Prostate gland (tissue), 2 donors: ENCODE measurements around the gene PRDM7. TPM values are rescaled to one million over a fixed set of nuclear protein-coding genes. Genes with fewer than 3 reads are reported as not detected.
"Not testable (repeated sequence)": the region's sequence is repeated elsewhere in the genome, so short reads cannot be mapped to it uniquely, and the experiment has no call there.

ENCODE experiments used
- DNase-seq: peaks from one replicate; pipeline ENCODE4 v3.0.0-alpha.2; 2019; ENCODE audit warnings: low spot score
- H3K27ac ChIP-seq, 2 donors: fragments of 200-600 bp; sonication (generic); 2 replicates each; pipeline ENCODE4 v1.5.1; 2017 to 2019
- H3K27me3 ChIP-seq: fragments of 200-600 bp; sonication (generic); replicated peaks from 2 replicates; pipeline ENCODE4 v1.5.1; 2019; ENCODE audit not compliant: insufficient read depth
- H3K36me3 ChIP-seq, 2 donors: fragments of 200-600 bp; sonication (generic); 1 replicate in 1 of 2; 2 replicates in 1 of 2; pipeline versions ENCODE4 v1.5.1 to v1.8.1; 2017 to 2019
- H3K4me1 ChIP-seq: fragments of 200-600 bp; sonication (generic); replicated peaks from 2 replicates; pipeline ENCODE4 v1.5.1; 2019
- H3K4me3 ChIP-seq, 2 donors: fragments of 200-600 bp; sonication (generic); 2 replicates each; pipeline ENCODE4 v1.5.1; 2017 to 2019
- H3K9me3 ChIP-seq: fragments of 200-600 bp; sonication (generic); 2 replicates; pipeline ENCODE4 v1.5.1; 2017
- POLR2A ChIP-seq: fragments of 450-650 bp; IDR thresholded peaks from one replicate; pipeline ENCODE4 v1.6.1; 2016; ENCODE audit warnings: antibody characterized with exemption, mild to moderate bottlenecking
- POLR2AphosphoS5 ChIP-seq: sonication (generic); formaldehyde crosslinking; IDR thresholded peaks from one replicate; pipeline ENCODE4 v1.6.1; 2017; ENCODE audit warnings: antibody characterized with exemption
- WGBS: methylation state at CpG from one replicate; pipeline ENCODE4 v1.1.5; 2018; 5-methylcytosine and 5-hydroxymethylcytosine counted together
- intact Hi-C: fragments of 100-400 bp; cut with DNase I; formaldehyde crosslinking; loops from one replicate; pipeline ENCODE4 v1.14.2; 2022
- total RNA-seq, 2 donors: library from RNA; depleted of rRNA; stranded (reverse); fragments of >200 nt; gene quantifications; one replicate each; pipeline ENCODE4 v1.1.0, GENCODE V29; 2016
- TF ChIP-seq, protein P1 (sequence below), 4 experiments: fragments of 200-600 bp in 2 of 4; fragments of 450-650 bp in 2 of 4; sonication (generic) in 2 of 4; IDR thresholded peaks; 1 replicate in 3 of 4; 2 replicates in 1 of 4; pipeline ENCODE4 v1.5.1; 2016 to 2019; ENCODE audit warnings: antibody characterized with exemption in 4 of 4, mild to moderate bottlenecking in 2 of 4, moderate library complexity in 2 of 4

The PRDM7 gene
- total RNA-seq, 2 donors from 2014 or later, result 0.09 to 0.28 TPM

DNA sequence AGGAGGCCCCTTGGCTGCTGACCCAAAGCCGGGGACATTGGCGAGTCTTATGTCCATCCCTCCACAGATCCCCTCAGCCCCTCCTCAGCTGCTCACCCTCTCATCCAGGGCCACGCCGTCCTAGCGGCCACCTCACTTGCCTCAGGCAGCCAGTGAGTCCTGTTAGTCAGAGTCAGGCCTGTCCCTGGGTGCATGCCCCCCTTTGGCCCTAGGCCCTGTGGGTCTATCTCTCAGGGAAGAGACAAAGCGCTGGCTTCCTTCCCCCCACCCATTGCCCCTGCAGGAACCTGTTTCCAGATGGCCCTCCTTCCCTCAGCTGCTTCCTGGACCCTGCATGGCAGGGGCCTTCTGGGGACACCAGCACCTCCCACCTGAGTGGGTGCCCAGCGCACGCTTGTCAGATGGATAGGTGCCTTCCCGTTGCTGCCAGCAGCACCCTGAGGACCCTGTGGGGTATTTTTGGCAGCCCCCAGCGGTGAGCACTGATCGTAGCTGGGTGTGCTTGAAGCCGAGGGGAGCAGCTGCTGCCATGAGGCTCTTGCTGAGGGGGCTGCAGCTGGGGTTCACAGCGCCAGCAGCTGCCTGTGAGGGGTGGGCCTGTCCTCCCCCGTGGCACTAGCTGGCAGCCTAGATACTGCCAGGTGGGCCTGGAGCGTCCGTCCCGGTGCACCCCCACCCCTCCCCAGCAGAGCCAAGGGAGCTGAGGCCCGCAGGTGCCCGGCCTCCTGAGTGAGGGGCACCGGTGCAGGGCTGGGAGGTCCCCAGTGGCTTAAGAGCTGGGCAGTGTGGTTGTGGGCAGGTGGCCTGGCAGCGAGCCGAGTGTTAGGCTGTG, 66.2 kb downstream of the PRDM7 start:
- intact Hi-C loops, result no loop called here

DNA sequence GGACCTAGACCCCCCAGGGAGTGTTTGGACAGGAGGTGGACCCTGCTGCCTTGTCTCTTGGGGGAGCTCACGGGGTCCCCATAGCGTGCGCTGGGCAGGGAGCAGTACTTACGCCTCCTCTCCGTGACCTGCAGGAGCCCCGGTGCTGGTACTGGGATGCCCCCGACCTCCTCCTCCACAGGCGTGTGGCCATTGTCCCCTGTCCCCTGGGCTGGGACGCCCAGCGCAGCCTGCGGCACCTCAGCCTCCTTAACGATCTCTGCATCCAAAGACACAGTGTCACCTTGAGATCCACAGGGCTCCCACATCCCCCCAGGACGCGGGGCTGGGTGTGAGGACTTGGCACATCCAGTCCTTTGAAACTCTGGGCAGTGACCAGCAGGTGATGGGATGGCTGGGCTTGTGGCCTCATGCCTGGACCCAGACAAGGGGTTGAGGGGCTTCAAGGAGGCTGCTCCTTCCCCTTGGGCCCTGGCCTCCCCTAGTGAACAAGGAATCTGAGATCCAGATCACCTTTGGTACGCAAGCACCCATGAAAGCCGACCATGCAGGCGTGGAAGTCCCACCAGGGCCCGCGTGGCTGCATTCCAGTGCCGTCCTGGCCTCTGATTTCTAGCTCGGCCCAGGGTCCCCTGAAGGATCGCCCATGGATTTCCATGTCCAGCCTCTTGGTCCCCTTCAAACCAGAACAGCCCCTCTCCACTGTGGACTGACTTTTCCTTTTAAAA, 67.8 kb downstream of the PRDM7 start:
- TF ChIP-seq POLR2A (no peak), POLR2AphosphoS5 (no peak)
- TF ChIP-seq, protein P1, sequence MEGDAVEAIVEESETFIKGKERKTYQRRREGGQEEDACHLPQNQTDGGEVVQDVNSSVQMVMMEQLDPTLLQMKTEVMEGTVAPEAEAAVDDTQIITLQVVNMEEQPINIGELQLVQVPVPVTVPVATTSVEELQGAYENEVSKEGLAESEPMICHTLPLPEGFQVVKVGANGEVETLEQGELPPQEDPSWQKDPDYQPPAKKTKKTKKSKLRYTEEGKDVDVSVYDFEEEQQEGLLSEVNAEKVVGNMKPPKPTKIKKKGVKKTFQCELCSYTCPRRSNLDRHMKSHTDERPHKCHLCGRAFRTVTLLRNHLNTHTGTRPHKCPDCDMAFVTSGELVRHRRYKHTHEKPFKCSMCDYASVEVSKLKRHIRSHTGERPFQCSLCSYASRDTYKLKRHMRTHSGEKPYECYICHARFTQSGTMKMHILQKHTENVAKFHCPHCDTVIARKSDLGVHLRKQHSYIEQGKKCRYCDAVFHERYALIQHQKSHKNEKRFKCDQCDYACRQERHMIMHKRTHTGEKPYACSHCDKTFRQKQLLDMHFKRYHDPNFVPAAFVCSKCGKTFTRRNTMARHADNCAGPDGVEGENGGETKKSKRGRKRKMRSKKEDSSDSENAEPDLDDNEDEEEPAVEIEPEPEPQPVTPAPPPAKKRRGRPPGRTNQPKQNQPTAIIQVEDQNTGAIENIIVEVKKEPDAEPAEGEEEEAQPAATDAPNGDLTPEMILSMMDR (IDR thresholded peaks at IDR 0.05), result no peak
- no peaks in the 10 kb centered on the region for H3K36me3 ChIP-seq
- intact Hi-C loops, result no loop called here
- no peak overlapping the region for H3K27ac ChIP-seq
- WGBS, result 79% methylated on average over 19 of the region's 22 CpGs
- no peaks in the 10 kb centered on the region for H3K4me1 ChIP-seq
- no peaks in the 10 kb centered on the region for H3K27me3 ChIP-seq
- no peak overlapping the region for H3K4me3 ChIP-seq
- H3K9me3 ChIP-seq, result no peaks in the 10 kb centered on the region
- no peak for DNase-seq

More for the DNA sequence above, 66.2 kb downstream of the PRDM7 start:
- Histone ChIP-seq H3K9me3 (no peaks in the 10 kb centered on the region), H3K27me3 (no peaks in the 10 kb centered on the region), H3K4me1 (no peaks in the 10 kb centered on the region), H3K4me3 (no peak overlapping the region), H3K27ac (no peak overlapping the region), H3K36me3 (no peaks in the 10 kb centered on the region)
- no peak for DNase-seq
- TF ChIP-seq, protein P1 (IDR thresholded peaks at IDR 0.05), result no peak
- TF ChIP-seq POLR2A (no peak), POLR2AphosphoS5 (no peak)
- whole genome bisulfite sequencing, result 82% methylated on average over 17 of the region's 22 CpGs

DNA sequence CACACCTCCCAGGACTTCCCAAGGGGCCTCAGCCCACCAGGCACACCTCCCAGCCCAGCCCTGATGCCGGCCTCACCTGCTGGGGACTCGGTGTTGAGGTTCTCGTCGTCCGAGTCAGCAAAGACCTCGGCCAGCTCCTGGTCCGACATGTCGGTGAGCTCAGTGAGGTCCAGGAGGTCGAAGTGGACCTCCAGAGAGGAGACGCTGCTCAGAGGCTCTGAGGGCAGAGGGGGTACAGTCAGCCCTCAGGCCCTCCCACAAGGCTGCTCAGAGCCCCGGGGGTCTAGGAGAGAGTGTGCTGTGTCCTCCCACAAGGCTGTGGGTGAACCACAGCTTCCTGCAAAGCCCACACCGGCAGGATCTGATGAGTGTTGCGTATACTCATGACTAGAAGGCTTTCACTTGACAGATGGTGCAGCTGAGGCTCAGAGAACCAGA, 68.4 kb downstream of the PRDM7 start:
- intact Hi-C loops, result no loop called here
- Histone ChIP-seq H3K27me3 (no peaks in the 10 kb centered on the region), H3K9me3 (no peaks in the 10 kb centered on the region), H3K4me3 (no peak overlapping the region), H3K4me1 (no peaks in the 10 kb centered on the region), H3K27ac (no peak overlapping the region), H3K36me3 (no peaks in the 10 kb centered on the region)
- WGBS, result 89% methylated on average over 13 of the region's 13 CpGs
- no peak for TF ChIP-seq POLR2A
- TF ChIP-seq, protein P1 (IDR thresholded peaks at IDR 0.05), result no peak
- no peak for TF ChIP-seq POLR2AphosphoS5
- no peak for DNase-seq

- H3K9me3 ChIP-seq, intact Hi-C loops, H3K4me1 ChIP-seq, H3K4me3 ChIP-seq, H3K27ac ChIP-seq, H3K36me3 ChIP-seq, H3K27me3 ChIP-seq, DNase-seq: not testable (repeated sequence)
- WGBS, result 76% methylated on average over 13 of the region's 13 CpGs
Observed at GRCh38 chr16:90007635-90008234, 69.4 kb downstream of the PRDM7 start.

GRCh38 chr16:90007015-90007414, 70.1 kb downstream of the PRDM7 start:
- TF ChIP-seq, protein P1 (IDR thresholded peaks at IDR 0.05), result no peak
- no peak for TF ChIP-seq POLR2A
- TF ChIP-seq POLR2AphosphoS5, result no peak
- 91% methylated on average over 7 of the region's 7 CpGs for WGBS
- Histone ChIP-seq H3K9me3 (no peaks in the 10 kb centered on the region), H3K4me1 (no peaks in the 10 kb centered on the region), H3K4me3 (no peak overlapping the region), H3K27ac (no peak overlapping the region), H3K36me3 (no peaks in the 10 kb centered on the region), H3K27me3 (no peaks in the 10 kb centered on the region)
- intact Hi-C loops, result no loop called here
- DNase-seq, result no peak
